ENCODE data around the gene FNIP1.

GRCh38 chr5:131763968-131764367 lies 32.8 kb downstream of the FNIP1 start:
- TF ChIP-seq CTCF (IDR thresholded peaks at IDR 0.05; ENCODE audit: low read length) (no peak), EZH2 (optimal IDR thresholded peaks at IDR 0.05; ENCODE audit: low read depth, low read length) (no peak)
